ENCODE results near the gene GNPNAT1. TPM values are rescaled to one million over a fixed set of nuclear protein-coding genes. Genes with fewer than 3 reads are reported as not detected.
"Not testable (repeated sequence)": the region's sequence is repeated elsewhere in the genome, so short reads cannot be mapped to it uniquely, and the experiment has no call there.

The GNPNAT1 gene
- total RNA-seq, 2 experiments from 2014 or later: 30.4 to 31.4 TPM

DNA sequence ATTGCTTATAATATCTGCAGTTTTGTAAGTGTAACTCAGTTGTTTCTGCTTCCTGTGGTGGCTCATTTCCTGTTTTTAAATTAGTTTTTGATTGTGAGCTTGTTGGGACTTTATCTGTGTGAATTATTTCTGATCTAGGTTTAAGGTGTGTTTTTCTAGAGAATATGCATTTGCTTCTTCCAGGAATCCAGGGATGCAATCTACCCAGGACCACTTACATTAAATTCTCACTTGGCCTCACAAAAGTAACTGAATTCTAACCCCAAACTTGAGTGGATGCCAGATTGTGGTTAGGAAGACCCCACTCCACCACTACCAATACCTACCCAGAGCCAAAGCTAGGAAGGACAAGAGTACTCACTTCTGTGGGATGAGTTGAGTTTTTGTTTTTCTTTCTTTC is 49.5 kb downstream of the GNPNAT1 start:
- H3K36me3 Mint-ChIP-seq: peaks cover 18% of the 10 kb centered on the region
- H3K4me3 Mint-ChIP-seq: peak overlapping the region; percentile 73
- no peaks in the 10 kb centered on the region for H3K9me3 Mint-ChIP-seq
- ChIA-PET CTCF (interaction anchor here (0.7 to 1.2 kb wide), 4 partner anchors 12 to 83 kb away, joined by 3 to 4 read pairs (median 4); partner anchors contain the start of gene STYX), POLR2A (interaction anchor here (2.0 kb wide), 1 partner anchor 12 kb away, joined by 10 read pairs; the partner anchor contains the start of gene STYX)
- H3K27me3 Mint-ChIP-seq: no peaks in the 10 kb centered on the region
- H3K27ac Mint-ChIP-seq: peak overlapping the region; percentile 98
- intact Hi-C loops (cut with micrococcal nuclease): loop anchor here (1.0 to 5.0 kb wide), 4 partner anchors 12 to 450 kb away; partner anchors contain the start of genes GNPNAT1, PSMC6 and STYX
- no peak for DNase-seq
- H3K4me1 Mint-ChIP-seq (ENCODE audit: low read depth): peaks cover 68% of the 10 kb centered on the region

DNA sequence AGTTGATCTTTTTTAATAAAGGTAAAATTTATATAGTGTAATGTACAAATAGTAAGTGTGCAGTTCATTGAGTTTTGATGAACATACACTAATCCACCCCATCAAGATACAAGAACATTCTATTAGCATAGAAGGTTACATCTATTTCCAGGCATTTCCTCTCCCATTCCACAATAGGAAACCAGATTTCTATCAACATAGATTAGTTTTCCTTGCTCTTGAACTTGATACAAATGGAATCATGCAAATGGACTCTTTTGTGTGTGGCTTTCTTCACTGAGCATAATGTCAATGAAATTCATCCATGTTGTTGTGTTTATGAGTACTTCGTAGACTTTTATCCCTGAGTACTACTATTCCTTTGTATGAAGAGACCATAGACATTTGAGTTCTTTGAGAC is 50.7 kb downstream of the GNPNAT1 start:
- ChIA-PET POLR2A (interaction anchor here (0.7 to 2.0 kb wide), 2 partner anchors 11 to 412 kb away, joined by 3 to 10 read pairs; partner anchors contain the start of genes DDHD1 and STYX), CTCF (no interaction called here)
- Mint-ChIP-seq H3K36me3 (peaks cover 10% of the 10 kb centered on the region), H3K4me1 (ENCODE audit: low read depth) (peaks cover 74% of the 10 kb centered on the region), H3K4me3 (no peak overlapping the region), H3K27ac (peak overlapping the region; percentile 29), H3K27me3 (no peaks in the 10 kb centered on the region), H3K9me3 (no peaks in the 10 kb centered on the region)
- no peak for DNase-seq
- intact Hi-C loops (cut with micrococcal nuclease): loop anchor here (5.0 kb wide), 1 partner anchor 452 kb away; no protein-coding TSS in a partner anchor

DNA sequence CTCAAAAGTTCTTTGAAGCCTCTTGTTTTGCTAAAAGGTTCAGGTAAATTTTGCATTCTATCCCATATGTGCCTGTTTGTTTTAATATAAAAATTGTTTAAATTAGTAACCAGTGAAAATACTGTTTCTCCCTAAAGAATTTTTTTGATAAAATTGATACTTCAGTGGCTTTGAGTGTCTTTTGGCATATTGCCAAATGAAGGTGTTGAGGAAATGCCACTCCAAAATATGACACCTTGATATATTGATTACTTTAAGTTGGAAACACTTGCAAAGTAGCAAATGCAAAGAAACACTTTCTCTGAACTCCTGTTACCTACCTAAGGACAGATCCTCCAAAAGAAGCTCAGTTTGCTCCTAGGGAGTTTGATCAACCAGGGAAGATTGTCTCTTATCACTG is 53.0 kb downstream of the GNPNAT1 start:
- no peaks in the 10 kb centered on the region for H3K9me3 Mint-ChIP-seq
- peaks cover 21% of the 10 kb centered on the region for H3K36me3 Mint-ChIP-seq
- H3K27me3 Mint-ChIP-seq: no peaks in the 10 kb centered on the region
- POLR2A ChIA-PET: interaction anchor here (0.8 kb wide), 1 partner anchor 42 kb away, joined by 4 read pairs; no protein-coding TSS in a partner anchor
- H3K4me1 Mint-ChIP-seq (ENCODE audit: low read depth): peaks cover 68% of the 10 kb centered on the region
- intact Hi-C loops (cut with micrococcal nuclease): loop anchor here (10.0 kb wide), 1 partner anchor 416 kb away; the partner anchor contains the start of gene DDHD1
- H3K27ac Mint-ChIP-seq: no peak overlapping the region
- CTCF ChIA-PET: no interaction called here
- DNase-seq: no peak
- no peak overlapping the region for H3K4me3 Mint-ChIP-seq

DNA sequence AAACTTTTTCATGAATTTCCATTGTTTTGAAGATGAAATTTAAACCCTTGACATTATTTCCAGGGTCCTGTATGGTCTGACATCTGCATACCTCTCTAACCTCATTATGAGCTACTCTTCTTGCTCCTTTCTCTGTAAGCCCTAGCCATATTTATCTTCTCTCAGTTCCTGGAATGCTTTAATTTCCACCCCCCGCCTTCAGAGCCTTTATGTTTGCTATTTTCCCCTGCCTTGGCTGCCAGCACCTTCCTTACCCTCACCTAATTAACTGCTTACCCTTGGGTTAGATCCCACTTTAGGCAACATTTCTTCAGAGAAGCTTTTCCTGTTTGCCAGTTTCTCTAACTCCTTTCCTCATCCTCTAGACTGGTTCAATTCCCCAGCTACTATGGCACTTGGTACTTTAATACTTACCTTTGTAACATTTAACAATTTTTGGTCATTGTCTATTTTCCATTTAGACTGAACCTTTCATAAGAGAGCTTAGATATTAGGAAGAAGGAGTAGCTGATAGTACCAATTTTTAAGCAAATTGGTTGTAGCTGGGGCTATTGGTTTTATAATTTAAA is 55.4 kb downstream of the GNPNAT1 start:
- Mint-ChIP-seq H3K27ac (peak overlapping the region; percentile 31), H3K36me3 (peaks cover 25% of the 10 kb centered on the region)
- intact Hi-C loops (cut with micrococcal nuclease): loop anchor here (10.0 kb wide), 1 partner anchor 419 kb away; the partner anchor contains the start of gene DDHD1

DNA sequence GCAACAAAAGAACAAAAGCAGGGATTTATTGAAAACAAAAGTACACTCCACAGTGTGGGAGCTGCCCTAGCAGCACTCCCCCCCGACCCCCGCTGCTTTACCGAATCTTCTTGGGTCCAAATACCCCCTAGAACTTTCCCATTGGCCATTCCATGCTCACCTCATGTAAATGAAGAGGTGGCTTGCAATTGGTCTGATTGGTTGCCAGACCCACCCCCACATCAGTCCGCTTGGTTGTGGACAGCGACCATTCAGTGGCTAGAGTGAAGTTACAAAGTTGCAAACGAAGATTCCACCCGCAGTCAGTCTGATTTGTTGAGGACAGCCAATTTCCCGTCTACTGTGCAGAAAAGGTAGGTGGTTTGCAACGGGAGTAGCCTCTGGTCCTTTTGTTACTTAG is 57.6 kb downstream of the GNPNAT1 start:
- no peaks in the 10 kb centered on the region for H3K27me3 Mint-ChIP-seq
- H3K4me3 Mint-ChIP-seq: no peak overlapping the region
- H3K4me1 Mint-ChIP-seq (ENCODE audit: low read depth): peaks cover 57% of the 10 kb centered on the region
- ChIA-PET CTCF (no interaction called here), POLR2A (no interaction called here)
- peaks cover 25% of the 10 kb centered on the region for H3K36me3 Mint-ChIP-seq
- no peaks in the 10 kb centered on the region for H3K9me3 Mint-ChIP-seq
- intact Hi-C loops (cut with micrococcal nuclease): loop anchor here (10.0 kb wide), 1 partner anchor 421 kb away; the partner anchor contains the start of gene DDHD1
- H3K27ac Mint-ChIP-seq: no peak overlapping the region
- no peak for DNase-seq

More for the DNA sequence above, 55.4 kb downstream of the GNPNAT1 start:
- Mint-ChIP-seq H3K4me1 (ENCODE audit: low read depth) (peaks cover 65% of the 10 kb centered on the region), H3K9me3 (no peaks in the 10 kb centered on the region), H3K4me3 (no peak overlapping the region), H3K27me3 (no peaks in the 10 kb centered on the region)
- ChIA-PET CTCF (no interaction called here), POLR2A (no interaction called here)
- DNase-seq: no peak

DNA sequence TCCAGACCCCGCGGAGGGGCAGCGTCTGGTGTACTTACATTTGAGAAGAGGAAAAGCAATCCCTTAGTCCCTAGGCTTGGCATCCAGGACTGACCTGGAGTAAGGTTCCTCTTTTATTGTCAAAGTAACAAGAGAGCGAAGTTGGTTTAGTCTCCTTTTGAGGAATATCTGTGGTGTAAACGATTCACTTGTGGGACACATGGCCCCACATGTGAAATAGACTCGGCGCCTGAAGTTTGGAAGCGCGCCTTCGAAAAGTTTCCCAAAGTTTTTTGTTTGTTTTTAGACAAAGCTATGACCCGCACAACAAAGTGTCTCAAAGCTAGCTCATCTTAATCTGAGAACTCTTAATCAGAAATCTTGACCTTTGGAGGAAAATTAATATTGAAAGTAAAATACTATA is 60.7 kb downstream of the GNPNAT1 start:
- no peaks in the 10 kb centered on the region for H3K9me3 Mint-ChIP-seq
- H3K4me3 Mint-ChIP-seq: peak overlapping the region; percentile 87
- peaks cover 33% of the 10 kb centered on the region for H3K36me3 Mint-ChIP-seq
- no peak for DNase-seq
- POLR2A ChIA-PET: interaction anchor here (0.6 to 2.3 kb wide), 2 partner anchors 11 to 81 kb away, joined by 4 to 10 read pairs; no protein-coding TSS in a partner anchor
- H3K4me1 Mint-ChIP-seq (ENCODE audit: low read depth): peaks cover 34% of the 10 kb centered on the region
- no peaks in the 10 kb centered on the region for H3K27me3 Mint-ChIP-seq
- H3K27ac Mint-ChIP-seq: peak overlapping the region; percentile 82
- CTCF ChIA-PET: no interaction called here
- intact Hi-C loops (cut with micrococcal nuclease): loop anchor here (1.0 to 10.0 kb wide), 4 partner anchors 12 to 424 kb away; partner anchors contain the start of genes DDHD1, GNPNAT1 and PSMC6

DNA sequence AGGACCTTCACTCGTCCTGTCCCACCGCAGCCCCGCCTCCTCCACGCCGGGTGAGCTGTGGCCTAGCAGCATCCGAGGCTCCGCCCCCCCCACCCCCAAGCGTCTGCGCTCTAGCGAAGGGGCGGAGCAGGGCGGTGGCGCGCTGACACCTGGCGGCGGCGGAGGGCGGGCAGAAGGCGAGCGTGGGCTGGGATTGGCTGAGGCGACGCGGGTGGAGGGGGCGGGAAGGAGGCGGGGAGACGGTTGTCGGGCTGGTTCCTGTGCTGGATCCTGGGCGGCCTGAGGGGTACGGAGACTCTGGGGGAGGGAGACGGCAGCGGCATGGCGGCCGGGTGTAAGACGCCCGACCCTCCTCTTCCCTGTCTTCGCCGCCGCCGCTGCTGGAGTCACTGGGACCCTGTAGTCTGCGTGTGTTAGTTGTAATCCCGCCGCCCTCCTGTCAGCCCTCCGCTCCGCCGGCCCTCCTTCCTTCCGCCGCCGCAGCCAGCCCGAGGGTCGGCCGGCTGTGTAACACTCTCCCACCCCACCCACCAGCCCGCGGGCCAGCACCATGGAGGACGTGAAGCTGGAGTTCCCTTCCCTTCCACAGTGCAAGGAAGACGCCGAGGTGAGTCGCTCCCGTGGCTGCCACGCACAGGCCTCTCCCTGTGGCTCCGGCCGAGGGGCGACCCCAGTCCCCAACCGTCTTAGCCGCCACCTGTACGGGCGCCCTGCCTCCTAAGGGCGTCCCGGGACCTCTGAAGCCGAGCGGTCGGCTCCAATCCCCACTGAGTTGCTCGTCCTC is 61.3 kb downstream of the GNPNAT1 start, which contains the start of gene STYX:
STYX (plus strand) TSS at position 242 of the 784 bp plus-strand sequence; CDS start at position 551, 309 bp downstream.
- Mint-ChIP-seq H3K9me3 (no peaks in the 10 kb centered on the region), H3K27ac (peak within 1 kb of the TSS; percentile 82), H3K27me3 (no peaks in the 10 kb centered on the region), H3K4me3 (peak within 1 kb of the TSS; percentile 87), H3K36me3 (peaks cover 33% of the 10 kb centered on the region), H3K4me1 (ENCODE audit: low read depth) (peaks cover 29% of the 10 kb centered on the region)
- peak; percentile 99 for DNase-seq
- ChIA-PET POLR2A (interaction anchor here (0.6 to 2.3 kb wide), 7 partner anchors 12 to 423 kb away, joined by 3 to 10 read pairs (median 4); partner anchors contain the start of gene ERO1A), CTCF (interaction anchor here (0.9 to 1.1 kb wide), 3 partner anchors 12 to 178 kb away, joined by 3 to 4 read pairs (median 3); partner anchors contain the start of genes GPR137C and TXNDC16)
- intact Hi-C loops (cut with micrococcal nuclease): loop anchor here (1.0 to 10.0 kb wide), 6 partner anchors 12 to 425 kb away; partner anchors contain the start of genes DDHD1, GNPNAT1, GPR137C and PSMC6

DNA sequence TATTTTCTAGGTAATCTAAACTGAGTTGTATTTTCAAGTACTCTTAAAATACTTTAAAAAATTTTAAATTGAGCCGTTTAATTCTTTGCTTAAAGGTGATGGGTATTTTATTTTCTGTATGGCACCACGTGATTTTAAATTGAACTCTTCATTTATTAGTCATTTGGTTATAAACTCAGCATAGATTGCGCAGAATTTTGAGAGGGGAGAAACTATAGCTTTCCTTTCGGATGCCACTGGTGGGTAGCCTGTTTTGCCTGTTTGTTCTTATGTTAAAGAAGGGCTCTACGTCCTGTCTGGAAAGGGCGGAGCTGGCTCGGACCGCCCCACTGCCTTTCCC is 61.9 kb downstream of the GNPNAT1 start:
- POLR2A ChIA-PET: interaction anchor here (0.9 to 2.3 kb wide), 7 partner anchors 12 to 423 kb away, joined by 3 to 10 read pairs (median 4); partner anchors contain the start of genes ERO1A and PSMC6
- intact Hi-C loops (cut with micrococcal nuclease): loop anchor here (1.0 kb wide), 2 partner anchors 35 to 177 kb away; partner anchors contain the start of genes GPR137C and TXNDC16
- Mint-ChIP-seq H3K4me1 (ENCODE audit: low read depth) (peaks cover 28% of the 10 kb centered on the region), H3K27ac (peak overlapping the region; percentile 82), H3K36me3 (peaks cover 31% of the 10 kb centered on the region), H3K27me3 (no peaks in the 10 kb centered on the region), H3K9me3 (no peaks in the 10 kb centered on the region), H3K4me3 (peak overlapping the region; percentile 87)
- CTCF ChIA-PET: interaction anchor here (0.9 to 1.1 kb wide), 3 partner anchors 13 to 177 kb away, joined by 3 to 4 read pairs (median 3); partner anchors contain the start of genes GPR137C and TXNDC16
- no peak for DNase-seq

DNA sequence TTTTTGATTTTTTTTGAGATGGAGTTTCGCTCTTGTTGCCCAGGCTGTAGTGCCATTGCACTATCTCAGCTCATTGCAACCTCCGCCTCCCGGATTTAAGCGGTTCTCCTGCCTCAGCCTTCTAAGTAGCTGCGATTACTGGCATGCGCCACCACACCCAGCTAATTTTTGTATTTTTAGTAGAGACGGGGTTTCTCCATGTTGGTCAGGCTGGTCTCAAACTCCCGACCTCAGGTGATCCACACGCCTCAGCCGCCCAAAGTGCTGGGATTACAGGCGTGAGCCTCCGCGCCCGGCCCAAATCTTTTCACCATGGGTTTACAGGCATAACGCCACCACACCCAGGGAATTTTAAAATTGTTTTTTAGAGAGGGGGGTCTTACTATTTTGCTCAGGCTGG is 62.4 kb downstream of the GNPNAT1 start:
- Mint-ChIP-seq H3K4me1 (ENCODE audit: low read depth) (peaks cover 25% of the 10 kb centered on the region), H3K36me3 (peaks cover 28% of the 10 kb centered on the region)
- not testable (repeated sequence) for H3K9me3 Mint-ChIP-seq, H3K27me3 Mint-ChIP-seq, DNase-seq, H3K4me3 Mint-ChIP-seq, H3K27ac Mint-ChIP-seq
- ChIA-PET POLR2A (interaction anchor here (0.9 to 2.3 kb wide), 6 partner anchors 12 to 424 kb away, joined by 3 to 10 read pairs (median 4); partner anchors contain the start of genes ERO1A and PSMC6), CTCF (interaction anchor here (0.9 to 1.1 kb wide), 2 partner anchors 13 to 20 kb away, joined by 3 read pairs; no protein-coding TSS in a partner anchor)
- intact Hi-C loops (cut with micrococcal nuclease): loop anchor here (1.0 kb wide), 2 partner anchors 35 to 177 kb away; partner anchors contain the start of genes GPR137C and TXNDC16

DNA sequence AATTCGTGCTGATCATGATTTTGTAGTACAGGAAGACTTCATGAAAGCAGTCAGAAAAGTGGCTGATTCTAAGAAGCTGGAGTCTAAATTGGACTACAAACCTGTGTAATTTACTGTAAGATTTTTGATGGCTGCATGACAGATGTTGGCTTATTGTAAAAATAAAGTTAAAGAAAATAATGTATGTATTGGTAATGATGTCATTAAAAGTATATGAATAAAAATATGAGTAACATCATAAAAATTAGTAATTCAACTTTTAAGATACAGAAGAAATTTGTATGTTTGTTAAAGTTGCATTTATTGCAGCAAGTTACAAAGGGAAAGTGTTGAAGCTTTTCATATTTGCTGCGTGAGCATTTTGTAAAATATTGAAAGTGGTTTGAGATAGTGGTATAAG is 63.9 kb downstream of the GNPNAT1 start:
- H3K27me3 Mint-ChIP-seq; DNase-seq; intact Hi-C loops (cut with micrococcal nuclease); POLR2A ChIA-PET; H3K9me3 Mint-ChIP-seq; H3K27ac Mint-ChIP-seq; H3K4me3 Mint-ChIP-seq: not testable (repeated sequence)
- CTCF ChIA-PET: interaction anchor here (1.1 kb wide), 1 partner anchor 17 kb away, joined by 3 read pairs; no protein-coding TSS in a partner anchor
- peaks cover 24% of the 10 kb centered on the region for H3K36me3 Mint-ChIP-seq
- peaks cover 27% of the 10 kb centered on the region for H3K4me1 Mint-ChIP-seq (ENCODE audit: low read depth)
